ENCODE results near the gene HMGXB4.

Gene HMGXB4

GRCh38 chr22:35250156-35250555 lies 7.1 kb upstream of the HMGXB4 start:
- TF ChIP-seq TAF1 (IDR thresholded peaks at IDR 0.05; ENCODE audit: low read depth, low read length) (no peak), SPI1 (IDR thresholded peaks at IDR 0.05; ENCODE audit: low read depth, low read length) (no peak), POLR2AphosphoS5 (IDR thresholded peaks at IDR 0.05; ENCODE audit: low read depth, low read length) (no peak), PAX5 (IDR thresholded peaks at IDR 0.05; ENCODE audit: insufficient read depth, low read length, severe bottlenecking) (no peak)
- DNase-seq (ENCODE audit: insufficient read length, low spot score) (no peak), FAIRE-seq (no peak)

GRCh38 chr22:35253946-35254345 lies 3.3 kb upstream of the HMGXB4 start:
- FAIRE-seq: no peak
- DNase-seq (ENCODE audit: insufficient read length, low spot score): no peak
- no peak for TF ChIP-seq POU2F2 (IDR thresholded peaks at IDR 0.05; ENCODE audit: low read depth, low read length)
- no peak for TF ChIP-seq POLR2A (IDR thresholded peaks at IDR 0.05; ENCODE audit: low read depth, low read length)
- no peak for TF ChIP-seq PAX5 (IDR thresholded peaks at IDR 0.05; ENCODE audit: insufficient read depth, low read length, severe bottlenecking)
- no peak for TF ChIP-seq POLR2AphosphoS5 (IDR thresholded peaks at IDR 0.05; ENCODE audit: low read depth, low read length)
- TF ChIP-seq SPI1 (IDR thresholded peaks at IDR 0.05; ENCODE audit: low read depth, low read length): no peak
- no peak for TF ChIP-seq TAF1 (IDR thresholded peaks at IDR 0.05; ENCODE audit: low read depth, low read length)

- FAIRE-seq (peak; percentile 28), DNase-seq (ENCODE audit: insufficient read length, low spot score) (no peak)
- TF ChIP-seq PAX5 (IDR thresholded peaks at IDR 0.05; ENCODE audit: insufficient read depth, low read length, severe bottlenecking) (no peak), POU2F2 (IDR thresholded peaks at IDR 0.05; ENCODE audit: low read depth, low read length) (no peak), TAF1 (IDR thresholded peaks at IDR 0.05; ENCODE audit: low read depth, low read length) (no peak), SPI1 (IDR thresholded peaks at IDR 0.05; ENCODE audit: low read depth, low read length) (no peak), POLR2A (IDR thresholded peaks at IDR 0.05; ENCODE audit: low read depth, low read length) (no peak), POLR2AphosphoS5 (IDR thresholded peaks at IDR 0.05; ENCODE audit: low read depth, low read length) (no peak)
These were observed 332 bp upstream of the HMGXB4 start for GRCh38 chr22:35257002-35257320.

GRCh38 chr22:35258191-35258988 lies 1.1 kb downstream of the HMGXB4 start:
- TF ChIP-seq POLR2AphosphoS5 (IDR thresholded peaks at IDR 0.05; ENCODE audit: low read depth, low read length) (no peak), POU2F2 (IDR thresholded peaks at IDR 0.05; ENCODE audit: low read depth, low read length) (no peak), POLR2A (IDR thresholded peaks at IDR 0.05; ENCODE audit: low read depth, low read length) (no peak), SPI1 (IDR thresholded peaks at IDR 0.05; ENCODE audit: low read depth, low read length) (no peak), TAF1 (IDR thresholded peaks at IDR 0.05; ENCODE audit: low read depth, low read length) (no peak), PAX5 (IDR thresholded peaks at IDR 0.05; ENCODE audit: insufficient read depth, low read length, severe bottlenecking) (no peak)
- no peak for DNase-seq (ENCODE audit: insufficient read length, low spot score)
- FAIRE-seq: peak; percentile 57

GRCh38 chr22:35264986-35265385 lies 7.7 kb downstream of the HMGXB4 start:
- DNase-seq (ENCODE audit: insufficient read length, low spot score): no peak
- no peak for FAIRE-seq
- no peak for TF ChIP-seq TAF1 (IDR thresholded peaks at IDR 0.05; ENCODE audit: low read depth, low read length)
- no peak for TF ChIP-seq POLR2A (IDR thresholded peaks at IDR 0.05; ENCODE audit: low read depth, low read length)
- no peak for TF ChIP-seq PAX5 (IDR thresholded peaks at IDR 0.05; ENCODE audit: insufficient read depth, low read length, severe bottlenecking)
- TF ChIP-seq SPI1 (IDR thresholded peaks at IDR 0.05; ENCODE audit: low read depth, low read length): no peak
- no peak for TF ChIP-seq POLR2AphosphoS5 (IDR thresholded peaks at IDR 0.05; ENCODE audit: low read depth, low read length)
- TF ChIP-seq POU2F2 (IDR thresholded peaks at IDR 0.05; ENCODE audit: low read depth, low read length): no peak

GRCh38 chr22:35266277-35266676 lies 9.0 kb downstream of the HMGXB4 start:
- DNase-seq (ENCODE audit: insufficient read length, low spot score): no peak
- TF ChIP-seq POLR2A (IDR thresholded peaks at IDR 0.05; ENCODE audit: low read depth, low read length) (no peak), SPI1 (IDR thresholded peaks at IDR 0.05; ENCODE audit: low read depth, low read length) (no peak), POLR2AphosphoS5 (IDR thresholded peaks at IDR 0.05; ENCODE audit: low read depth, low read length) (no peak), TAF1 (IDR thresholded peaks at IDR 0.05; ENCODE audit: low read depth, low read length) (no peak), POU2F2 (IDR thresholded peaks at IDR 0.05; ENCODE audit: low read depth, low read length) (no peak), PAX5 (IDR thresholded peaks at IDR 0.05; ENCODE audit: insufficient read depth, low read length, severe bottlenecking) (no peak)
- FAIRE-seq: peak; percentile 9

GRCh38 chr22:35269630-35270029 lies 12.3 kb downstream of the HMGXB4 start:
- TF ChIP-seq POLR2AphosphoS5 (IDR thresholded peaks at IDR 0.05; ENCODE audit: low read depth, low read length): no peak
- TF ChIP-seq PAX5 (IDR thresholded peaks at IDR 0.05; ENCODE audit: insufficient read depth, low read length, severe bottlenecking): no peak
- TF ChIP-seq POU2F2 (IDR thresholded peaks at IDR 0.05; ENCODE audit: low read depth, low read length): no peak
- no peak for TF ChIP-seq TAF1 (IDR thresholded peaks at IDR 0.05; ENCODE audit: low read depth, low read length)
- TF ChIP-seq SPI1 (IDR thresholded peaks at IDR 0.05; ENCODE audit: low read depth, low read length): no peak
- TF ChIP-seq POLR2A (IDR thresholded peaks at IDR 0.05; ENCODE audit: low read depth, low read length): no peak
- DNase-seq (ENCODE audit: insufficient read length, low spot score): no peak
- no peak for FAIRE-seq

- no peak for TF ChIP-seq POU2F2 (IDR thresholded peaks at IDR 0.05; ENCODE audit: low read depth, low read length)
- no peak for TF ChIP-seq TAF1 (IDR thresholded peaks at IDR 0.05; ENCODE audit: low read depth, low read length)
- no peak for TF ChIP-seq SPI1 (IDR thresholded peaks at IDR 0.05; ENCODE audit: low read depth, low read length)
- no peak for TF ChIP-seq POLR2A (IDR thresholded peaks at IDR 0.05; ENCODE audit: low read depth, low read length)
- DNase-seq (ENCODE audit: insufficient read length, low spot score) (no peak), FAIRE-seq (no peak)
These were observed 17.0 kb downstream of the HMGXB4 start for GRCh38 chr22:35274154-35274871.

- no peak for DNase-seq (ENCODE audit: insufficient read length, low spot score)
- FAIRE-seq: no peak
- no peak for TF ChIP-seq SPI1 (IDR thresholded peaks at IDR 0.05; ENCODE audit: low read depth, low read length)
- no peak for TF ChIP-seq POLR2AphosphoS5 (IDR thresholded peaks at IDR 0.05; ENCODE audit: low read depth, low read length)
- TF ChIP-seq POLR2A (IDR thresholded peaks at IDR 0.05; ENCODE audit: low read depth, low read length): no peak
- no peak for TF ChIP-seq PAX5 (IDR thresholded peaks at IDR 0.05; ENCODE audit: insufficient read depth, low read length, severe bottlenecking)
- no peak for TF ChIP-seq TAF1 (IDR thresholded peaks at IDR 0.05; ENCODE audit: low read depth, low read length)
- no peak for TF ChIP-seq POU2F2 (IDR thresholded peaks at IDR 0.05; ENCODE audit: low read depth, low read length)
These were observed 18.3 kb downstream of the HMGXB4 start for GRCh38 chr22:35275580-35275979.
